Stimulated activated CD4-positive, alpha-beta T cell treated with anti-CD3 and anti-CD28 coated beads, TNF-alpha, amount 100 ng/mL, for 48 hours (primary cell): ENCODE data around the gene KRT84.

ENCODE experiments used
- DNase-seq, 3 donors: peaks; one replicate each; pipeline ENCODE4 v3.0.0-alpha.2; 2020; ENCODE audit warnings: low read depth in 3 of 3

KRT84 gene

GRCh38 chr12:52362118-52362726, 23.2 kb downstream of the KRT84 start:
- DNase-seq, result no peak

- no peak for DNase-seq
These were observed 23.9 kb downstream of the KRT84 start for GRCh38 chr12:52361553-52361952.

DNA sequence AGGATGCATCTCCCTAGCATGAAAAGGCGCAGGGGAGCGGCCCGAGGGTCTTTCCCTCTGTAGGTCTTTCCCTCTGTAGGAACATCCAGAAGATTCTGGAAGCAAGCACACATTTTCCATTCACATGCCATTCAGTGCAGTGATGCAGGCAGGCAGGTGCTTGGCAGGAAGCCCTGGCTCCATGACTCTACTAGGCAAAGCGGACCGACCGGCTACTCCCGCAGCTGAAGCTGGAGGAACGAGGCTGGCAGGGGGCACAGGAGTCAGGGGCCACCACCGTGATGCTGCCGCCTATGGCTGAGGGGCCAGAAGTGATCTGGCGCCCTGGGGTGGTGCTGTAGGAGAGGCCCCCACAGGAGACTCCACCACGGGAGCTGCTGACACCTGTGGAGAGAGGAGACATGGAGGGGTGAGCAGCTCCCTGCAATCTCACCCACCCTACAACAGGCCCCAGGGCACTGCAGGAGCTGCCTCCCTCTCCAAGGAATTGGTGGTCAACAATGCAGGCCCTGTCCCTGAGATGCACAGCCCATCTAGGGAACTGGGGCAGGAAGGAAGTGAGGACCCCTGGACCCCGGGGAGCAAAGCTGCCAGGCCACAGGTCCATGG, 24.7 kb downstream of the KRT84 start:
- no peak for DNase-seq

- no peak for DNase-seq
These were observed 25.3 kb downstream of the KRT84 start for GRCh38 chr12:52360106-52360662.

DNA sequence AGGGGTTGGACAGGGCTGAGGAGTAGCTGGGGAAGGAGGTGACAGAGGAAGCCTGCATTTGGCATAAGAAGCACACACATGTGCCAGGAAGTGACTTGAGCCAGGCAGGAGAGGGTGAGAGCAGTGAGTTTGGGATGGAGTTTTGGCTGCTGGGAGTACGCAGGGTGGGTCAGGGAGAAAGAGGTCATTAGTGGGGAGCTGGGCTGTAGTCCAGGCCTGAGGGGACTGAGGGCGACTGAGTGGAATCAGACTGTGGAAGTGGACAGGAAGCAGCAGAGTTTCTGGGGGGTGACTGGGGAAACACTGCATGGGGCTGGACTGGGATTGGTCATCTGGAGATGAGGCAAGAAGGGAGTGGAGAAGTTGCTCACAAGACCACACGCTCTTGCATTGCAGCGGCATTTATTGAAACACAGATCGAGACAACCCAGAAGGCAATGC, 25.8 kb downstream of the KRT84 start:
- no peak for DNase-seq

GRCh38 chr12:52358575-52359350, 26.7 kb downstream of the KRT84 start:
- no peak for DNase-seq

DNA sequence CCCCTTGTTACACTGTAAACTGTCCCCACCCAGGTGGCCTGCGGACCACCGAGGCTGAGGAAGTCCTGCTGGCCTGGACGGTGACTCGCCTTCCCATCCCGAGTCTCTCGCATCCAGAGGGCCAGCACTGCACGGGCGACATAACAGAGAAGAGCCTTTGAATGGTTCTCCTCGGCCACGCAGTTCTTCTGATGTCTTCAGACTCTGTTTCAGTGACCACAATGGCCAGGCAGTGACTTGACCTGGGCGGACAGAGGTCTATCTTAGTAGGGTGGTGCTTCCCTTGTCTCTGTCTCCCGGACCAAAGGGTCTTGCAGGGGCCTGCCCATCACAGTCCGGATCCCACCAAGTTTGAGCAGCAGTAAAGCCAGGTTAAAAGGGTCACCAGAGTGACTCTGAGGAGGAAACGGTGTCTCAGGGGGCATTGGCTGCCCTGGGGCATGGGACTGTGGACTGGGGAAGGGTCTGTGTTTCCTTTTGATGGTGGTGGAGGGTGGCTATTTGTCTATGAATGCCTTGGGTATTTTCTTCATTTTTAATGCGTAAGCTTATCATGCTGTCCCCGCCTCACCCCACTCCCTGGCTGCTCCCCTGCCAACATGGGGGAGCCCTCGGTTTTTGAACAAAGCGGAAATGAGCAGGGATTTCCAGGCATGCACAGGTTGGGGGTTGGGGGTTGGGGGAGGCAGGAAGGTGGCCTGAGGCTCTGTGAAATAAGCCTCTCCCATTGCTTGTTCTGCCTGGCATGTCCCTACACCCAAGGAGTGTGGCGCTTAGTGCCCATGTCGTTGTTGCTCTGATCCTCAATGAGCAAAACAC, 28.5 kb downstream of the KRT84 start:
- no peak for DNase-seq

DNA sequence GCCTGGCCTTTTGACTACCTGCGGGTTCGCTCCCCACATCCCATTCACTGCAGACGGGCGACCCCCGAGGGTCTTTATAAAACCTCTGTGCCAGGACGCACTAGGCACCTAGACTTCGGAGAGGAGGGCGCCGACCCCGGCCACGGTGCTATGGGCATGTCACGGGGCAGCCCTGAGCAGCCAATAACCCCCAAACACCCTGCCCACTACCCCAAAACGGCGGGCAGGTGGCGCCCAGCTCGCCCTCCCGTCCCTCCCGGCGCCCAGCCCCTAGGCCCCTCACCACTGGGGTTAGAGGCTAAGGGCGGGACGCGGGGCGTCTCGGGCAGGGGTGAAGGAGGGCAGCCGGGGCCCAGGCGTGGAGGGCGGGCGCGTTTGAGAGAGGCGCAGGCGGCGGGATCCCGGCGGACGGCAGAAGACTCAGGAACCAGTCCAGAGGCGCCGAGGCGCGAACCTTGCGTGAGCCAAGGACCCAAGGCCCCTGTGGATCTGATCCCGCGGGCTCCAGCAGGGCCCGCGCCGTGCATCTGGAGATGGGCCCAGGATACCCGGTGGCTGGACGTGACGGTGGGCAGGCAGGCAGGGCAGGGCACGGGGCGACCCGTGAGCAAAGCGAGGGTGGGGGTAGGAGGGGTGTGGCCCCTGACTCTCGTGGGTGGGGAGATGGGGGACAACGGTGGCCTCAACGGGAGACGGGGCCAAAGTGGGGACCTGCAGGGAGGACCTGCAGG, 29.3 kb downstream of the KRT84 start:
- DNase-seq, result no peak

DNA sequence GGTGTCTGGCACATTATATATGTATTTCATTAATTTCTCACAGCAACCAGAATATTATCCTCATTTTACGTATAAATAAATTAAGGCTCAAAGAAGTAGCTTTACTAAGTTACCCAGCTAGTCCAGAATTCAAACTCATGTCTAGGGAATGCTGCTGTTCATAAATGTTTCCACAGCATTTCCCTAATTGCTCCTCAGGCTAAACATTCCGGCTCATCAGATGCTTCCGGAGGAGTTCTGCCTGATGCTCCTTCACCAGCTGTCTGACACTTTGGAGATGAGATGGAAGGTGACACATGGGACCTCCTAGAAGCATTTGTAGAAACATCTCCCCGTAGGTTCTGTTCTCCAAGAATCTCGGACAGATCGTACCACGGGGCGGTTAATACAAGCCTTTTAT, 30.3 kb downstream of the KRT84 start:
- no peak for DNase-seq

- DNase-seq, result no peak
These were observed 31.3 kb downstream of the KRT84 start for GRCh38 chr12:52354200-52354599.

DNA sequence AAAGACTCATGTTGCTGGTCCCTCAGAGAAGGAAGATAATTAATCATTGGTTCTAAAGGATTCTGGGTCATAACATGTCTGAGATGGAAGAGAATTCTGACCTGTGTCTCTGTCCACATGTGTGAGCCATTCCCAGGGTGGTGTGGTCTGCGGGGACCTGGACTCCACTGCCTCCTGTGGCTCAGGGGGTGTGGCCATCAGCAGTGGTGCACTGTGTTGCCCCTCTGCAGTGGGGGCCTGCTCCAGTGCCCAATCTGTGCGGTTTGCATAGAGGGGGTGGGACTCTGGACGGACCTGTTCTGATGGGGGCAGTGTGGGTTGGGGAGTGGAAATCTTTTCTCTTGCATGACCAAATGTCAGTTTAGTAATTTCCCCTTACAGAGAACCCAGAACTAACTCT, 31.7 kb downstream of the KRT84 start:
- DNase-seq, result no peak

- DNase-seq, result no peak
These were observed 32.5 kb downstream of the KRT84 start for GRCh38 chr12:52352951-52353350.

DNA sequence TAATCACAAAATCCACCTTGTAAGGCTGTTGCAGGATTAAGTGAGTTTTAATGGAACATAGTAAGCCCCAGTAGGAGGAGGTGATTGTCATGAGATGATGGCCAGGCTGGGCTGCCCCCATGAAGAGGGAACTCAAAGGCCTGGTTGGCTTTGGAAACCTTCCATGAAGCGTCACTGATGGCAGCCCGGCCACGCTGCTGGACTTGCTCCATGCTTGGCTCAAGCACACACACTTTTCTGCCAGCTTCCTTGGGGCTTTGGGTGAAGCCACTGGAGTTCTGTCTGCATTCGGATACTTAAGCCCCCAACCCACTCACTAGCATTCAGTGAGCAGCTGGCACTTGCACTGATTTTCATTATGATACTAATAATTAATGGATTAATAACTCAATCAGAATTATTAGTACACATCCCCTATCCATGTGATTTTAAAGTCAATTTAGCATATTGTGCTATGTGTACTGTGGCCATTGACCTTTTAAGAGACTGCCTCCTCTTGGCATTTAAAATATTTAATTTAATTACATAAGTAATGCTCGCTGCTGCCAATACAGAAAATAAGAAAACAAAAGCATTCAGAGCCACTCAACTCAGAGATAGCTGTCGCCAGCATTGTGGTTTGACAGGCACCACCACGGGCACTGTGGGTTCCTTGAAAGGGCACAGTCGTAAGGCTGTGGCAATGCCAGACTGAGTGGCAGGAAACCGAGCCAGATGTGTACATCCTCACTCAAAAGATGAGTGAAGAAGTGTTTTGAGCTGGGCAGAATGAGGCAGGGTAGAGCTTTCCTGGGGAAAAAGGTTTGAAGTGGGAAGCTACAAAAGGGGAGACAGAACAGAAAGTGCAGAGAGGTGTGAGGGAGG, 34.0 kb downstream of the KRT84 start:
- DNase-seq, result peak in 1 of 3 donors; percentile 17

GRCh38 chr12:52350786-52351185, 34.7 kb downstream of the KRT84 start:
- DNase-seq, result no peak

DNA sequence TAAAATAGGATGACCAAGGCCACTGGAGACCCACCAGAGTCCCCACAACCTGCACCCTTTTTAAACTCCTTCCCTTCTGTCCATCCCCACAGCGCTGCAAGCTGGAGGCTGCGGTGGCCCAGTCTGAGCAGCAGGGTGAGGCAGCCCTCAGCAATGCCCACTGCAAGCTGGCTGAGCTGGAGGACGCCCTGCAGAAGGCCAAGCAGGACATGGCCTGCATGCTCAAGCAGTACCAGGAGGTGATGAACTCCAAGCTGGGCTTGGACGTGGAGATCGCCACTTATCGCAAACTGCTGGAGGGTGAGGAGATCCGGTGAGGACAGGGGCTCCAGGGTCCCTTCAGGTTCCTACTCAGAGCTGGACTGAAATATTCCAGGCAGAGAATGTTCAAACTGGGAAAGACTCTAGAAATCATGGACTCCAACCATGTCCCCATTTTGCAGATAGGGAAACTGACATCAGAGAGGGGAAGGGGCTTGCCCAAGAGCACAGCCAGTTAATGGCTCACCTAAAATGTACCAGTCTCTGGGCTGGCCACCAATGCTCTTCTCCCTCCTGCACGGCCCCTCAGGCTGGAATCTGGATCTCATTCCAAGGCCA, 35.3 kb downstream of the KRT84 start:
- DNase-seq, result no peak

DNA sequence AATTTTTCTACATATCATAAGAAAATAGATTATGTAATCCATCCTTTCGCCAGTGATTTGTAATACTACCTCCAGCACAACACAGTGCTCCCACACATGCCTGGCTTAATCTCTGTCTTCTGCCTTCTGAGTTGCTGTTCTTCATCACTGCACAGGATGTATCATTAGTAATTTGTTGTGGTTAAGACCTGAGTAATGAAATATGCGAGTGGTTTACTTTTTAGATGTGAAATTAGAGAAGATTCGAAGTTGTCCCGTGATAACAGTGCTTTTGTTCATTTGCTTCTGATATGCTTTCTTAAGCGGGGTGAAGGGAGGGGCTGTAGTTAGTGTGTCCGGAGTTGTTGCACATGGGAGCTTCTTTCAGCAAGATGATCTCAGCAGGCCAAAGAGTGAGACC, 36.3 kb downstream of the KRT84 start:
- no peak for DNase-seq

DNA sequence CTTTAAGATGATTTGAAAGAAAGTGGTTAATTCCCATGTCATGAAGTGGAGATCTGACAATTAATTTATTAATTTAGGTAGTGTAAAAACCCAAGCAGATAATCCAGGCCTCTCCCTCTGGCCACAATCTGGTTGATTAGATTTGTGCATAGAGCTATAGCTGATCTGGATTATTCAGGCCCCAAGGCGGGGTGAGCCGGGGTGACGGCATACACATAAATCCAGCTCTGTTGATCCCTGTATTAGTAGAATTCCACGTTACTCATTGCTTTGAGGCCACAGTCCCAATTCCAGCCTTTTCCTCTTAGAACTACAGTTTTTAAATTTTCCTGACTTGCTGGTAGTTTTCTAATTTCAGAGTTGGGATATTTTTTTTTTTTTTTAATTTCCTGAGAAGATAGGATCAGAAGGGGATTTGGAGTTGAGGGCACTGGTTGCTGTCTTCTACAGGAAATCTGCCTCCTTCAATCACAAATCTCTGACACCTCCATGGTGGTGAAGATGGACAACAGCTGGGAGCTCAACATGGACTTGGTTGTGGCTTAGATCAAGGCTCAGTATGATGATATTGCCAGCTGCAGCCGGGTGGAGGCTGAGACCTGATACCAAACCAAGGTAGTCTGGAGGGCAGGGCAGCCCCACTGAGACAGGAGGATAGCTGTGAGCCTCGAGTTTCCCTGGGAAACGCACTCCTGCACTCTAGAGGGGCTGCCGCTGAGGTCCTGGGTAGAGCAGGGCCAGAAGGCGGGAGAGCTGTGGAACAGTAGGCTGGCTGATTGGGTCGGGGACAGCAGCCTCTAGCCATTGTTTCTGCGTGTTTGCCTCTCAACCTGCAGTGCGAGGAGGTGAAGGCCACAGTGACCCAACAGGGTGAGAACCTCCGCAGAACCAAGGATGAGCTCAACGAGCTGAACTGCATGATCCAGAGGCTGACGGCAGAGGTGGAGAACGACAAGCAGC, 37.6 kb downstream of the KRT84 start:
- DNase-seq, result no peak

GRCh38 chr12:52347016-52347415, 38.4 kb downstream of the KRT84 start:
- DNase-seq, result no peak

DNA sequence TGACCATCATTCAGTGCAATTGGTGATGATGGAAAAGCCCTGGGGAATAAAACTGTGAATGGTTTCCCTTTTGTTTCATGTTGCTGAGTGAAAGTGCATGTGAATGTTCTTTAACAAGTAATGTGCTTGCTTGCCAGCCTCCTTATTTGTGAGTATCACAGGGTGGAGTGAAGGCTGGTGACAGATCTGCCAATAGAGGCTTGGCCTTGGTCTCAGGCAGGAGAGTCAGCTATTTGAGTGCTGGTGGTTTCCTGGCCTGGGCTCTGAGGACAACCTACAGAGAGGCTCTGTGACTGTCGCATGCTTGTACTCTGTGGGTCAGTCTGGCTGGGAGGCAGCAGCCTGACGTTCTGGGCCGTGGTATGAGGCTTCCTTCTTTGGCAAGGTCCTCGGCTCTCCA, 38.9 kb downstream of the KRT84 start:
- no peak for DNase-seq
